Measurements from ENCODE around the gene ARFGEF2.

GRCh38 chr20:48951646-48952045 is 30.1 kb downstream of the ARFGEF2 start:
- TF ChIP-seq CTCF (IDR thresholded peaks at IDR 0.05; ENCODE audit: low read depth, low read length) (no peak), EZH2phosphoT487 (IDR thresholded peaks at IDR 0.05; ENCODE audit: low read depth) (no peak)
